Measurements from ENCODE around the gene SPATA17. TPM values are rescaled to one million over a fixed set of nuclear protein-coding genes. Genes with fewer than 3 reads are reported as not detected.

The SPATA17 gene
- total and polyA plus RNA-seq, 2 of the 8 experiments (the other 6 are each of a cell fraction or from before 2014, with no cell fraction given): 0.17 to 0.48 TPM

DNA sequence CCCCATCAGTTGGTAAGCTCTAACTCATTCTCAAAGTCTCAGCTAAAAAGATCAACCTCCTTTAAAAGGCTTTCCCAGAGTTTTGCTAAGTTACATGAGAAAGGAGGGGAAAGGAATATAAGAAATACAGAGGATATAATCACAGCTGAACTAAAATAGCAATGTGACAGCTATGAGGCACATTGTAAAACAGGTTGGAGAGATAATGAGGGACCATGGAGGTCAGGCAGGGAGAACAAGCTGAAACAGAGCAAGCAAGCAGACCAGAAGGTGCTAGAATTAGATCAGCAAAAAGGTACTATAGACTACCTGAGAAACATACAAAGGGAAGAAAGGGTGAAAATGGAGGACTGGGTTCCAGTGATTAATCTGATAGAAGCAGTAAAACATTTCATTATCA is 28.8 kb upstream of the SPATA17 start:
- Histone ChIP-seq H3K4me1 (replicated peaks in 1 of 4; ENCODE audit: control insufficient read depth in 3 of 4, insufficient read depth in 4 of 4, low read length in 3 of 4) (no peaks in the 10 kb centered on the region), H4K91ac (replicated peaks; ENCODE audit: insufficient read length, low read length) (no peak overlapping the region), H3K79me2 (ENCODE audit: control insufficient read depth in 1 of 2, insufficient read depth in 2 of 2, low read length in 2 of 2) (no peaks in the 10 kb centered on the region), H4K5ac (ENCODE audit: insufficient read length, low read depth, low read length) (no peak overlapping the region), H2BK5ac (ENCODE audit: low read depth, low read length) (no peak overlapping the region), H2BK12ac (ENCODE audit: low read depth, low read length) (no peak overlapping the region), H4K20me1 (replicated peaks in 1 of 2; ENCODE audit: control insufficient read depth in 1 of 2, insufficient read depth in 2 of 2, low read length in 2 of 2) (peaks cover 0 to 2% of the 10 kb centered on the region in 2 experiments), H2BK20ac (ENCODE audit: low read length) (no peak overlapping the region), H2BK15ac (ENCODE audit: low read length) (no peak overlapping the region), H4K8ac (ENCODE audit: extremely low read depth, insufficient read depth, low read length) (no peak overlapping the region), H3K14ac (ENCODE audit: insufficient read length) (no peak overlapping the region), H3K27ac (ENCODE audit: low read depth, low read length) (no peak overlapping the region), H3K9me3 (ENCODE audit: insufficient read depth in 2 of 2, low read depth in 1 of 2, low read length in 1 of 2) (no peaks in the 10 kb centered on the region), H3K9ac (replicated peaks in 1 of 4; ENCODE audit: extremely low read depth in 1 of 4, low read depth in 3 of 4, low read length in 3 of 4) (peak overlapping the region in 1 of 4 experiments; percentile 34; a peak in 1 of 7 replicates), H3K23ac (ENCODE audit: insufficient read length) (no peak overlapping the region), H3K36me3 (ENCODE audit: control insufficient read depth in 2 of 4, insufficient read depth in 4 of 4, low read length in 3 of 4) (no peaks in the 10 kb centered on the region), H3K4me3 (ENCODE audit: extremely low read depth in 1 of 4, insufficient read depth in 2 of 4, low read depth in 3 of 4, low read length in 4 of 4) (no peak overlapping the region), H3K18ac (ENCODE audit: extremely low read depth, low read length) (no peak overlapping the region), H3K56ac (replicated peaks; ENCODE audit: insufficient read length, low read depth, low read length) (no peak overlapping the region), H3K4ac (replicated peaks; ENCODE audit: insufficient read length, low read depth, low read length) (no peak overlapping the region), H2AFZ (ENCODE audit: low read length) (no peak overlapping the region), H3K27me3 (replicated peaks in 1 of 4; ENCODE audit: control insufficient read depth in 3 of 4, extremely low read depth in 1 of 4, insufficient read depth in 3 of 4, low read length in 3 of 4) (no peaks in the 10 kb centered on the region), H3K79me1 (ENCODE audit: low read depth, low read length) (no peaks in the 10 kb centered on the region), H2AK5ac (ENCODE audit: low read depth, low read length) (no peak overlapping the region), H3K23me2 (ENCODE audit: low read depth, low read length) (no peaks in the 10 kb centered on the region), H2BK120ac (replicated peaks; ENCODE audit: low read depth, low read length) (no peak overlapping the region), H3K4me2 (ENCODE audit: insufficient read depth in 1 of 2, low read depth in 2 of 2, low read length in 2 of 2) (no peak overlapping the region)
- FAIRE-seq (no peak), DNase-seq (ENCODE audit: low read depth in 1 of 2, low spot score in 2 of 2) (no peak)
- ChIA-PET CTCF (ENCODE audit: partially characterized antibody) (interaction anchor here (1.2 kb wide), 1 partner anchor 12 kb away, joined by 4 read pairs; no protein-coding TSS in a partner anchor), POLR2A (ENCODE audit: partially characterized antibody) (interaction anchor here (0.6 kb wide), 1 partner anchor 1508 kb away, joined by 3 read pairs; no protein-coding TSS in a partner anchor)
- TF ChIP-seq SUZ12 (IDR thresholded peaks at IDR 0.05; ENCODE audit: low read length) (no peak), POLR2AphosphoS5 (IDR thresholded peaks at IDR 0.05; ENCODE audit: low read depth, low read length) (no peak), SP2 (IDR thresholded peaks at IDR 0.05; ENCODE audit: low read length) (no peak), NRF1 (IDR thresholded peaks at IDR 0.05; ENCODE audit: low read depth, low read length) (no peak), SRF (IDR thresholded peaks at IDR 0.05; ENCODE audit: low read depth, low read length) (no peak), EZH2 (IDR thresholded peaks at IDR 0.05; ENCODE audit: low read depth, low read length, severe bottlenecking) (no peak), KDM5A (IDR thresholded peaks at IDR 0.05; ENCODE audit: low read length) (no peak), EGR1 (IDR thresholded peaks at IDR 0.05; ENCODE audit: borderline replicate concordance, low read depth, low read length) (no peak), GTF2F1 (IDR thresholded peaks at IDR 0.05; ENCODE audit: borderline replicate concordance, low read depth, low read length) (no peak), HDAC2 (IDR thresholded peaks at IDR 0.05; ENCODE audit: borderline replicate concordance in 1 of 2, low read depth in 2 of 2, low read length in 2 of 2) (no peak)
- TF ChIP-seq, protein P1, sequence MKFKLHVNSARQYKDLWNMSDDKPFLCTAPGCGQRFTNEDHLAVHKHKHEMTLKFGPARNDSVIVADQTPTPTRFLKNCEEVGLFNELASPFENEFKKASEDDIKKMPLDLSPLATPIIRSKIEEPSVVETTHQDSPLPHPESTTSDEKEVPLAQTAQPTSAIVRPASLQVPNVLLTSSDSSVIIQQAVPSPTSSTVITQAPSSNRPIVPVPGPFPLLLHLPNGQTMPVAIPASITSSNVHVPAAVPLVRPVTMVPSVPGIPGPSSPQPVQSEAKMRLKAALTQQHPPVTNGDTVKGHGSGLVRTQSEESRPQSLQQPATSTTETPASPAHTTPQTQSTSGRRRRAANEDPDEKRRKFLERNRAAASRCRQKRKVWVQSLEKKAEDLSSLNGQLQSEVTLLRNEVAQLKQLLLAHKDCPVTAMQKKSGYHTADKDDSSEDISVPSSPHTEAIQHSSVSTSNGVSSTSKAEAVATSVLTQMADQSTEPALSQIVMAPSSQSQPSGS (IDR thresholded peaks at IDR 0.05; ENCODE audit: low read length): no peak

Measured in H1 (cell line).